Heart right ventricle (tissue), 16 donors: ENCODE data around the gene MXD4. TPM values are rescaled to one million over a fixed set of nuclear protein-coding genes. Genes with fewer than 3 reads are reported as not detected.

Experiments
- ATAC-seq, 8 donors: fragments of 200-7000 bp; cut with Tn5 transposase; one replicate each; pipeline ENCODE4 v1.9.1; 2020; ENCODE audit warnings: mild to moderate bottlenecking in 8 of 8, moderate library complexity in 8 of 8, moderate number of reproducible peaks in 1 of 8
- DNase-seq, 2 donors: peaks; one replicate each; pipeline ENCODE4 v3.0.0-alpha.2; 2020
- H3K27ac ChIP-seq, 10 donors: fragments of 200-600 bp; sonication (generic) in 2 of 10; one replicate each; pipeline versions ENCODE4 v1.5.0 to v1.8.0; 2020 to 2022; ENCODE audit warnings: mild to moderate bottlenecking in 3 of 10
- H3K27me3 ChIP-seq, 7 donors: fragments of 200-600 bp; one replicate each; pipeline ENCODE4 v1.8.0; 2021 to 2022; ENCODE audit warnings: mild to moderate bottlenecking in 2 of 7
- H3K36me3 ChIP-seq, 9 donors: fragments of 200-600 bp; sonication (generic) in 1 of 9; one replicate each; pipeline versions ENCODE4 v1.5.0 to v1.8.0; 2020 to 2022; ENCODE audit warnings: mild to moderate bottlenecking in 2 of 9
- H3K4me1 ChIP-seq, 9 donors: fragments of 200-600 bp; sonication (generic) in 1 of 9; one replicate each; pipeline versions ENCODE4 v1.5.0 to v1.8.0; 2020 to 2022; ENCODE audit warnings: mild to moderate bottlenecking in 4 of 9
- H3K4me3 ChIP-seq, 10 donors: fragments of 200-600 bp; sonication (generic) in 2 of 10; one replicate each; pipeline versions ENCODE4 v1.5.0 to v1.8.0; 2020 to 2022; ENCODE audit warnings: mild to moderate bottlenecking in 7 of 10, moderate library complexity in 2 of 10
- H3K9me3 ChIP-seq, 11 donors: fragments of 200-600 bp in 10 of 11; sonication (generic) in 2 of 11; one replicate each; pipeline versions ENCODE4 v1.5.0 to v1.8.0; 2013 to 2022; ENCODE audit warnings: mild to moderate bottlenecking in 2 of 11, control low read depth in 1 of 11, moderate library complexity in 1 of 11
- CTCF ChIP-seq, 9 donors: fragments of 200-600 bp; sonication (generic) in 2 of 9; IDR thresholded peaks; one replicate each; pipeline versions ENCODE4 v1.5.0 to v1.8.0; 2021 to 2022; ENCODE audit warnings: antibody characterized with exemption in 9 of 9, mild to moderate bottlenecking in 5 of 9, moderate library complexity in 1 of 9
- WGBS, 2 donors: extraction: QIAGEN DNeasy Blood & Tissue Kit; methylation state at CpG; one replicate each; pipeline ENCODE4 v1.1.7; 2013; ENCODE audit warnings: inconsistent platforms in 1 of 2; 5-methylcytosine and 5-hydroxymethylcytosine counted together
- intact Hi-C, 10 donors: fragments of 100-400 bp; cut with DNase I; formaldehyde crosslinking; loops; one replicate each; pipeline versions ENCODE4 v1.11.1 to v1.14.2; 2022
- polyA plus RNA-seq, 2 donors: library from polyadenylated mRNA; stranded (reverse); fragments of 200-250 nt; gene quantifications; one replicate each; pipeline ENCODE4 v1.2.3, GENCODE V29; 2013
- total RNA-seq, 10 donors: library from RNA; stranded (reverse); fragmentation: NEBNext Ultra II Directional in 3 of 10; extraction: Animal tissue kit (Norgen Biotek cat#: 25700) in 3 of 10; gene quantifications; one replicate each; pipeline versions ENCODE4 v1.2.1 to v1.2.4, GENCODE V29; 2021 to 2023
- donor health status: Arrhythmogenic right ventricular cardiomyopathy.
- donor health status: ischemic (EF 13 %, LVEDD 7.1; RV severe dilation, severe dysfunction).
- donor health status: healthy with polysubstance abuse.
- donor health status: DM: no; HTN: yes; CAD: no.
- donor health status: DM: no; HTN: no; CAD: no.
- donor health status: ischemic (EF 25% LVEDD 6.9; RV normal size, moderate dysfunction).
- donor health status: ischemic (EF 25% LVEDD 5.7; RV mildly dilated, moderate dysfunction).
- donor health status: healthy.
- donor health status: DM: yes; HTN: yes; CAD: no.
- donor health status: Ischemic cardiomyopathy.
- donor health status: ischemic (EF 35%, LVEDD 5.7; RV mildly dilated, moderate dysfunction).
- donor health status: nonischemic (EF 11% LVEDD 7.7; RV severe dilation, severe dysfunction).
- donor health status: DM: yes; HTN: yes; CAD: no.
- donor health status: PGD.
- donor health status: ischemic (EF 29% LVEDD 5.4; RV normal size, mild dysfunction).
- donor health status: nonischemic (EF 23%, LVEDD 6.1; RV moderate dilation, normal function).

The MXD4 gene
- total and polyA plus RNA-seq, 12 donors, result 19.1 to 82.2 (median 28.2) TPM

GRCh38 chr4:2251795-2252529, 9.9 kb downstream of the MXD4 start:
- Histone ChIP-seq H3K4me1 (peaks cover 19 to 41% (median 34%) of the 10 kb centered on the region in 9 donors), H3K27ac (no peak overlapping the region), H3K36me3 (peaks cover 5 to 89% (median 45%) of the 10 kb centered on the region in 9 donors), H3K27me3 (no peaks in the 10 kb centered on the region), H3K4me3 (no peak overlapping the region), H3K9me3 (no peaks in the 10 kb centered on the region)
- intact Hi-C loops, result no loop called here
- no peak for DNase-seq
- TF ChIP-seq CTCF (IDR thresholded peaks at IDR 0.05), result no peak
- 92 to 94% methylated on average over 16 of the region's 16 CpGs for WGBS, 2 donors
- no peak for ATAC-seq

- DNase-seq (no peak), ATAC-seq (no peak)
- H3K36me3 ChIP-seq, result peaks cover 5 to 90% (median 45%) of the 10 kb centered on the region in 9 donors
- intact Hi-C loops, result no loop called here
- no peak overlapping the region for H3K27ac ChIP-seq
- no peaks in the 10 kb centered on the region for H3K27me3 ChIP-seq
- no peaks in the 10 kb centered on the region for H3K9me3 ChIP-seq
- no peak overlapping the region for H3K4me3 ChIP-seq
- whole genome bisulfite sequencing, 2 donors, result 92 to 95% methylated on average over 24 to 25 of the region's 25 CpGs
- H3K4me1 ChIP-seq, result peaks cover 15 to 34% (median 27%) of the 10 kb centered on the region in 9 donors
- no peak for TF ChIP-seq CTCF (IDR thresholded peaks at IDR 0.05)
Observed at GRCh38 chr4:2251073-2251794, 10.7 kb downstream of the MXD4 start.

GRCh38 chr4:2250357-2251072, 11.4 kb downstream of the MXD4 start:
- no peak for ATAC-seq
- Histone ChIP-seq H3K9me3 (no peaks in the 10 kb centered on the region), H3K27ac (no peak overlapping the region), H3K27me3 (no peaks in the 10 kb centered on the region), H3K4me3 (no peak overlapping the region), H3K4me1 (peaks cover 13 to 34% (median 27%) of the 10 kb centered on the region in 9 donors), H3K36me3 (peaks cover 5 to 87% (median 45%) of the 10 kb centered on the region in 9 donors)
- intact Hi-C loops, result no loop called here
- 92% methylated on average over 30 of the region's 30 CpGs for WGBS, 2 donors
- DNase-seq, result no peak
- TF ChIP-seq CTCF (IDR thresholded peaks at IDR 0.05), result no peak
